ENCODE results near the gene TMEM59L.
A peak's percentile ranks its signal among the peaks of the same experiment; 100 is the strongest.

Gene TMEM59L

GRCh38 chr19:18636183-18636968 is 23.7 kb downstream of the TMEM59L start (continued):
- TF ChIP-seq ZSCAN18 (tag by site-specific recombination; IDR thresholded peaks at IDR 0.05), result no peak
- TF ChIP-seq ZNF48 (tag by site-specific recombination; IDR thresholded peaks at IDR 0.05), result no peak
- TF ChIP-seq KLF7 (tag by site-specific recombination; IDR thresholded peaks at IDR 0.05; ENCODE audit: borderline replicate concordance), result 0 out of 2 replicates have a peak, but pooled peaks have one; percentile 68
- TF ChIP-seq KLF9 (tag by site-specific recombination; IDR thresholded peaks at IDR 0.05; ENCODE audit: low read depth), result peak; percentile 94
- TF ChIP-seq ZNF571 (tag by site-specific recombination; IDR thresholded peaks at IDR 0.05), result no peak
- no peak for TF ChIP-seq ZNF133 (tag by site-specific recombination; IDR thresholded peaks at IDR 0.05)
- no peak for TF ChIP-seq AEBP2 (tag by site-specific recombination; IDR thresholded peaks at IDR 0.05; ENCODE audit: borderline replicate concordance)
- TF ChIP-seq ZNF473 (tag by site-specific recombination; IDR thresholded peaks at IDR 0.05), result no peak
- no peak for TF ChIP-seq ZBTB11 (tag by site-specific recombination; conservative IDR thresholded peaks at IDR 0.05; ENCODE audit: low read depth)
- no peak for TF ChIP-seq ZNF692 (tag by site-specific recombination; IDR thresholded peaks at IDR 0.05)
- no peak for TF ChIP-seq ZNF654 (tag by site-specific recombination; IDR thresholded peaks at IDR 0.05; ENCODE audit: low read depth)
- no peak for TF ChIP-seq HOXC10 (CRISPR knock-in tag; IDR thresholded peaks at IDR 0.05)
- TF ChIP-seq CTCF (tag by site-specific recombination; IDR thresholded peaks at IDR 0.05), result no peak
- no peak for TF ChIP-seq PRDM2 (tag by site-specific recombination; IDR thresholded peaks at IDR 0.05; ENCODE audit: borderline replicate concordance)
- peak; percentile 59 for TF ChIP-seq ZNF335 (tag by site-specific recombination; conservative IDR thresholded peaks at IDR 0.05)
- TF ChIP-seq ZNF175 (tag by site-specific recombination; IDR thresholded peaks at IDR 0.05), result no peak
- TF ChIP-seq ZNF311 (tag by site-specific recombination; IDR thresholded peaks at IDR 0.05; ENCODE audit: borderline replicate concordance), result no peak
